ENCODE results near the gene RASA3.

Gene RASA3

DNA sequence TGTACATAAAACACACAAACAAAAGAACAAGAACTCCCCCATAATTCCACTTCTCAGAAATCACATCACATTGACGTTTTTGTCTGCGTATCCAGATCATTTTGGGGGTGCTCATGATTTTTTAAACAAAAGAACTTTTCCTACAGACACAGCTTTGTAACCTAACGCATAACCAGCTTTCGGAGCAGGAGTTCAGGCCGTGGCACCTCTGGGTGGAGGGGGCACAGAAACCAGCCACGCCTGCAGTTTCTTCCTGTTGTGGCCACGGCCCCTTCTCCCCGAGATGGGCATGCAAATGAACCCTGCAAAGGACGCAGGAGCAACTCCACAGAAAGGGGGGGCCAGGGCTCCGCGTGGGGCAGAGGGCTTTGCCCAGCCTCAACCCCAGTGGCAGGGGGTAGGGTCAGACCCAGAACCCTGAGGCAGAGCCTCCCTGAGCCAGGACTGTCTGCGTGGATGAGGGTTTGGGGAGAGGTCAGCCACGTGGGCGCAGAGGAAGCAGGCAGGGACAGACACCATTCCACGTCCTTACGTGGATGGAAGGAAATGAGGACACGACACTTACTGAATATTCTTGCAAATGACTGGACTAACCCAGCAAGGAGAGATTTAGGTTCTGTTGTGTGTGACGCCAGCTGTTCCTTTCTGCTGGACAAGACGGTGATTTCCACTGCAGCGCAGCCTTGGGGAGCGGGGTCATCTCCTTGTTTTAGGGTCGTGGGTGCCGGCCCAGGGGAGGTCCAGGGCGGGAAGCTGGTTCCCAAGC lies 64.4 kb downstream of the RASA3 start:
- DNase-seq (ENCODE audit: low spot score): no peak

DNA sequence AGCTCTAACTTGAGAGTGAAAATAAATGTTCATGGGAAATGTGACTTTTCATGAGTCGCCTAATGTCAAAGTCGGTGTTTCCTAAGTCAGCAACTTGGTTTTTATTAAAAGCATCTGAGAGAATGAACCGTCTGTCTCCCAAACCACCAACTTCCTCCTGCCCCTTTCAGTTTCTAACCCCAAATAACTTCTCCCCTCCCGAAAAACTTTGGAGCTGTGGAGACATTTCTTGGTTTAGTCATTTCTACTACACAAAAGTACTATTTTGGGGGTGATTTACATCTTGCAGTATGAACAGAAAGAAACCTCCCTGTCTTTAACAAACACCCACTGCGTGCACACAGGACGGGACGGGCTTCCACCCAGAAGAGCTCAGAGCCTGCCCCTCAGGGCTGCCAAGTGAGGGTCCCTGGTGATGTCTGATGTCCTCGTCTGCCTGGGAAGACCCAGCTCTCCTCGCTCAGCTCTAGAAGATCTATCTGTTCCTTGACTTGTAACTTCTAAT lies 65.0 kb downstream of the RASA3 start:
- no peak for DNase-seq (ENCODE audit: low spot score)

- no peak for DNase-seq (ENCODE audit: low spot score)
Measured at GRCh38 chr13:114066956-114067355, 65.5 kb downstream of the RASA3 start.

GRCh38 chr13:114065926-114066774 lies 66.3 kb downstream of the RASA3 start:
- DNase-seq (ENCODE audit: low spot score): no peak

DNA sequence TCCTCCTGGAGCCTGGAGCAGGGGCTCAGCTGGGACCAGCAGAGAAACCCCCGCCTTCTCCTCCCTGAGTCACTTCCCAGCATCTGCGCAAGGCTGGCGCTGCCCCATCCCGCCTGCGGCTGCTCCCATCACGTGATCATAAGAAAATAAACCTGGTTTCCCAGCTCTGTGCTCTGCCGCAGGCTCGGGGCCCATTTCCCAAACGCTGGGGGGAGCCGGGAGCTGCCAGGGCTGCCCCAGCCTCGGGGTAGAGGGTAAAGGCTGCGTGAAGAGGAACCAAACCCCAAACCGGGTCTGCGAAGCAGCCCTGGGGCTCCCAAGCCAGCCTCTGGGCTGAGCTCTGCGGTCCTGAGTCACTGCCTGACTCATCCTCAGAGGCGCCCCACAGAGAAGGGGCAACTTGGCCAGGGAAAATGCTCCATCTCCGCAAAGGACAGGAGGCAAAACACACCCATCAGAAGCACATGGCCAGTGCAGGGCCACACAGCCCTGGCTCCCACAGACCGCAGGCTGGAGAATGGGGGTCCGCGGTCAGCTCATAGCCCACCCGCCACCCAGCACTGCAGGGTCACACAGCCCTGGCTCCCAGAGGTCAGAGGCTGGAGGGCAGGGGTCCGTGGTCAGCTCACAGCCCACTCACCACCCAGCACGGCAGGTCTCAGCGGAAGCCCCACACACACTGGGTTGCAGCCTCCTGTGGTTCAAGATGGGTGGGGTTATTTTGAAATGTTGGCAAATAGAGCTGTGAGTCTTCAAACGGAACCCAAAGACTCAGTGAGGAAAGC lies 67.1 kb downstream of the RASA3 start:
- peak; percentile 95 for DNase-seq (ENCODE audit: low spot score)

GRCh38 chr13:114064450-114065140 lies 67.8 kb downstream of the RASA3 start:
- no peak for DNase-seq (ENCODE audit: low spot score)

GRCh38 chr13:114063545-114064449 lies 68.6 kb downstream of the RASA3 start:
- no peak for DNase-seq (ENCODE audit: low spot score)

- no peak for DNase-seq (ENCODE audit: low spot score)
Measured at GRCh38 chr13:114062754-114063153, 69.7 kb downstream of the RASA3 start.

DNA sequence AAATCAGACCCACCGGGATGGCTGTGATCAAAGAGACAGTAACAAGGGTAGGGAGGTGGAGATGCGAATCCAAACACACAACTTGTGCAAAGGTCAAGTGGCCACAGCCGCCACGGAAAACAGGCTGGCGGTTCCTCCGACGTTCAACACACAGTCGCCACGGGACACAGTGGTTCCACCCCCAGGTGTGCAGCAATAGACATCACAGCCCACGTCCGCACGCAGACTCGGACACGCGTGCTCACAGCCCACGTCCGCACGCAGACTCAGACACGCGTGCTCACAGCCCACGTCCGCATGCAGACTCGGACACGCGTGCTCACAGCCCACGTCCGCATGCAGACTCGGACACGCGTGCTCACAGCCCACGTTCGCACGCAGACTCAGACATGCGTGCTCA lies 70.1 kb downstream of the RASA3 start:
- DNase-seq (ENCODE audit: low spot score): no peak

DNA sequence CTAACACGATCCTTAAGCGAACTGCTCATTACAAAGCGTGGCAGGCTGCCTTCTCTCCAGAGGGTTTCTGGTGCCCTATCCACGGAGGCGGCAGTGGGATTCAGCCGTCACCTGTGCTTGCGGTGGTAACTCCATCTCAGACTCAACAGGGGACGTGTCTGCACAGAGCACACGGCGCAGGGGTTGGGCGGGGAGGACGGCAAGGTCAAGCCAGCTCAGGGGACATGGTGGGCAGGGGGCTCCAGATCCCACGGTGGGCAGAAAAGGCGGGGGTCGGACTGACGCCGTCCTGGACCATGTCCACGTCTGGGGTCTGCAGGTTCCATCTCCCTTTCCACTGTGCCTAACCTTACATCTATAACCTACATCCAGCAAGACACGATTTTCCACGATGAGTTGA lies 70.7 kb downstream of the RASA3 start:
- DNase-seq (ENCODE audit: low spot score): no peak

GRCh38 chr13:114061047-114061446 lies 71.4 kb downstream of the RASA3 start:
- DNase-seq (ENCODE audit: low spot score): no peak

- no peak for DNase-seq (ENCODE audit: low spot score)
Measured at GRCh38 chr13:114059946-114060860, 72.2 kb downstream of the RASA3 start.

- DNase-seq (ENCODE audit: low spot score): no peak
Measured at GRCh38 chr13:114059428-114059827, 73.0 kb downstream of the RASA3 start.

- DNase-seq (ENCODE audit: low spot score): no peak
Measured at GRCh38 chr13:114058051-114058867, 74.2 kb downstream of the RASA3 start.

- DNase-seq (ENCODE audit: low spot score): no peak
Measured at GRCh38 chr13:114057166-114058050, 75.0 kb downstream of the RASA3 start.

DNA sequence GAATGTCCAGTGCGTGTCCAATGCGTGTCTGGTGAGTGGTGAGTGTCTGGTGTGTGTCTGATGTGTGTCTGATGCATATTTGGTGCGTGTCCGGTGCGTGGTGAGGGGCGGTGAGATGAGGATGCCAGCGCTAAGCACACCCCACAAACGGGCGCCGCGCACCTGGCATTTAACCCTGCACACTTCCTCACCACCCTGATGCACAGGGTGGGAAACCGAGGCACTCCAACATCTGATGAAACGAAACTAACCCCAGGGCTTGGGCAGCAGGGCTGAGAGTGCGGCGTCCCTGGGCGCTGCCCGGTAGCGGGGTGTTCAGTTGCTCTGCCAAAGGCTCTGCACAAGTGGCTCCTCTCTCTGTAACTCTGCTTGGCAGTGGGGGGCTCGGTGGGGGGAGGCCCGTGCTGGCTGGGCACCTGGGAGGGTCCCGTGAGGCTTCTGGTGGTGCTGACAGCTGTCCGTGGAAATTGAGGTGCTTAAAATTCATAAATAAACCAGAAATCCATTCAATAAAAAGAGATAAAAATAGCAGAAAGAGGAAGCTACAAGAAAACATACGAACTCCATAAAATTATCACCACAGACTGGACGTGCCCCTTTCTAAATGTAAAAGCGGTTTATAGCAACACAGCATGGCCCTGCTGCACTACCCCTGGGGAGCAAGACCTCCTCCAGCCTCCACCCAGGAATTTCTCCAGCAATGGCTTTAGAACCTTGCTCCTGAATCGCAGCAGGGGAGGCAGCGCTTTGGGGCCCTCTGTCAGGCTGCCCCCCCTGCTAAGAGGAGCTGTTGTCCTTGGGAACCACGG lies 76.0 kb downstream of the RASA3 start:
- DNase-seq (ENCODE audit: low spot score): no peak

DNA sequence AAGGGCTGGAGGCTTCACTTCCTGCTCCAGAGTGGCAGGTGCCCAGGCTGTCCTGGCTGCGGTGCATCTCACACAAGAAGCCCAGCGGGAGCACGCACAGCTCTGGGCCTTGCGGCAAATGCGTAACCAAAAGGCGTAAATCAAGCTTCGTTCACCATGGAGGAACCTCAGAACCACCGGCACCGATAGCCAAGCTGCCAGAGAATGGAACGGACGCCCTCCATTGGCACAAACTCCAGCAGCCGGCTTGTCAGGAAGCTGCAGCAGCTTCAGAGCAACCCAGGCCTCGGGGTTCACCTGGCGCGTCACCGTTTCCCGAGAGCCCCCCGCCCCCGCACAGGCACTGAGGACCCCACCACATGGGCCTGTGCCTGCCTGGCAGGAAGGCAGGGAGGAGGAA lies 76.7 kb downstream of the RASA3 start:
- no peak for DNase-seq (ENCODE audit: low spot score)
